ENCODE data around the gene AARS2.
"Not testable (repeated sequence)": the region's sequence is repeated elsewhere in the genome, so short reads cannot be mapped to it uniquely, and the experiment has no call there.

Gene AARS2

GRCh38 chr6:44312901-44313788 lies at the start of gene AARS2:
Gene AARS2 (minus strand): TSS chr6:44313347. CDS start chr6:44313323, 24 bp downstream.
- peak; percentile 84 for DNase-seq (ENCODE audit: low spot score)

DNA sequence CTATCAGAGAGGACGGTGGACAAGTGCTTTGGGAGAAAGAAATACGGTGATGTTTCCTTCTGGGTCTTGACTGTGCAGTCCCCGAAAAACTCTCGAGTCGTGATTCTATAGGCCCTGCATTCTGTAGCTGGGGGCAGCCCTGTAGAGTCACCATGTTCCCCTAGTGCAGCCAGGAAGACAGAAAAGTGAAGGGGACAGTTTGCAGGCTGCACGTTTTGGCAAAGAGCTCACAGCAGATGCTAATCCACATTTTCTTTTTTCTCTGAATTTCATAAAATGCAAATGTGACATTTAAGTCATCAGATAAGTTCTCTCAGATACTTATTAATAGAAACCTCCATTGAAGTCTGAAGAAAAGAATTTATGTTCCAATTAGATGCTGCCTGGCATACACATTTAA lies 48.8 kb upstream of the AARS2 start:
- DNase-seq (ENCODE audit: low spot score), result no peak

DNA sequence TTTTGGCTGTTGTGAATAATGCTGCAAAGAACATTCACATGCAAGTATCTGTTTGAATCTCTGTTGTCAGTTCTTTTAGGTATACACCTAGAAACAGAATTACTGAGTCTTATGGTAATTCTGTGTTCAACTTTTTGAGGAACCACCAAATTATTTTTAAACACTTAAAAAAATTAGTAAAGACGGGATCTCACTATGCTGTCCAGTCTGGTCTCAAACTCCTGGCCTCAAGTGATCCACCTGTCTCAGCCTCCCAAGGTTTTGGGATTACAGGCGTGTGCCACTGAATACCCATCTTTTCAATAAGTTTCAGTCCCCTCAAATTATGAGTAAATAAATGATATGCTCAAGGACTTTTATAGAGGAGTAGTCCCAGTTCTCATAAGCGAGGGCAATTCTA lies 46.8 kb upstream of the AARS2 start:
- DNase-seq (ENCODE audit: low spot score), result no peak

GRCh38 chr6:44356487-44356886 lies 43.3 kb upstream of the AARS2 start:
- no peak for DNase-seq (ENCODE audit: low spot score)

DNA sequence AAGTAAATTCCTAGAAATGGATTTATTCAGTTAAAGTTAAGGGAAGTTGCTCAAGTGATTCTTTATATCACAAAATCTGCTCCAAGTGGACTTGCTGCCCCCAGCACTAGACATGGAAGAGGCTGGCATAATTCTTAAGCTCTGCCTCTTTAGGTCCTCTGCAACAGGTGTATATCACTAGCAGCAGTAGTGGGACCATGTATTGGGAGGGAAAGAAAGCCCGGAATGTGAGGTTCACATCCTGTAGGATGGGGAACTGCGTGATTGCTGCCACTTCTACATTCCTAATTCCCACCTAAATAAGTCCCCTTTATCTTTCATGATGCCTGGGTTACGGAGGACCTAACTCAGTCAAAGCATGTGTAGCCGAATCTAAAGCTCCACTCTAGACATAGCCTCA lies 42.5 kb upstream of the AARS2 start:
- no peak for DNase-seq (ENCODE audit: low spot score)

- DNase-seq (ENCODE audit: low spot score), result no peak
Observed at GRCh38 chr6:44353336-44353735, 40.2 kb upstream of the AARS2 start.

- no peak for DNase-seq (ENCODE audit: low spot score)
Observed at GRCh38 chr6:44352259-44352658, 39.1 kb upstream of the AARS2 start.

GRCh38 chr6:44350650-44350994 lies 37.5 kb upstream of the AARS2 start:
- DNase-seq (ENCODE audit: low spot score), result not testable (repeated sequence)

- DNase-seq (ENCODE audit: low spot score), result no peak
Observed at GRCh38 chr6:44349904-44350649, 36.9 kb upstream of the AARS2 start.

- not testable (repeated sequence) for DNase-seq (ENCODE audit: low spot score)
Observed at GRCh38 chr6:44346818-44347217, 33.7 kb upstream of the AARS2 start.

GRCh38 chr6:44342489-44342888 lies 29.3 kb upstream of the AARS2 start, which contains the start of gene SPATS1:
Gene SPATS1 (plus strand): TSS chr6:44342650. CDS start chr6:44343096, 446 bp downstream.
- no peak for DNase-seq (ENCODE audit: low spot score)

DNA sequence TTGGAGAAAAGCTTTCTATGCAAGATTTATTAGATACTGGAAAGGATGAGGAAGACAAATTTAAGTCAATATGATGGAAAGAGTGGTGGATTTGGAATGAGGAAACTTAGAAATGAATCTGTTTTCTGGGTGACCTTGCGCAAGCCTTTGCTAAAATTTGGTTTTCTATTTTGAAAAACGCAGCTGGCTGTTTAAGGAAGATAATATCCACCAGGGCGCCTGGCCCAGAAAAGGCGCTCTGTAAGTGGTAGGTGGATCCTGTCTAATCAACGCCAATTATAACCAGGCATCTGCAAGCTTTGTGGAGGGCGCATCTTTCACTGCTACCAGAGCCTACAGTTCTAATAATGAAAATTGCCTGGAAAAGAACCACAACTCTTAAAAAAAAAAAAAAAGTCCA lies 28.9 kb upstream of the AARS2 start:
- DNase-seq (ENCODE audit: low spot score), result no peak

DNA sequence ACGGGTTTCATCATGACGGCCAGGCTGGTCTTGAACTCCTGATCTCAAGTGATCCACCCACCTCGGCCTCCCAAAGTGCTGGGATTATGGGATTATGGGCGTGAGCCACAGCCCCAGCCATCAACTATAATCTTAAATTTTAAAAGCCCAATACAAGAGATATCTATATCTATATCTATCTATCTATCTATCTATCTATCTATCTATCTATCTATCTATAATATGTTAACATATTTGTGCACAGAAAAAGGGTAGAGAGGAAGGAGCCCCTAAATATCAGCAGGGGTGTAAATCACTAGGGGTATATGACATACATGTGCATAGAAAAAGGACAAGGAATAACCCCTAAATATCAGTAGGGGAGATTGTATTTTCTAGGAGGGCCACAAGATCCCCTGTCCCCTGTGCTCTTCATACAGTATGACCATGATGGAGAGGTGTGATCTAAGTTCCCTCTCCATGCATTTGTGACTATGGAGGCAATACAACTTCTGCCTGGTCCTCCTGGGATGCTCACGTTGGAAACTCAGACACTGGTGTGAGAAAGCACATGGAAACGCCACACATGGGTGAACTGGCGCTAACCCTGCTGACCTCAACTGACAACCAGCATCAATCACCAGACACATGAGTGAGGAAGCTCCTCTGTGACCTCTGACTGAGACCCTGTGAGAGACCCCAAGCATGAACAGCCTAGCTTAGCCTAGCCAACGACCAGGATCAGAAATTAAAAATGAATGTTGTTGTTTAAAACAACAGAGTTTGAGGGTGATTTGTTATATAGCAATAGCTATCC lies 28.1 kb upstream of the AARS2 start:
- no peak for DNase-seq (ENCODE audit: low spot score)

- no peak for DNase-seq (ENCODE audit: low spot score)
Observed at GRCh38 chr6:44339763-44340625, 26.8 kb upstream of the AARS2 start.

DNA sequence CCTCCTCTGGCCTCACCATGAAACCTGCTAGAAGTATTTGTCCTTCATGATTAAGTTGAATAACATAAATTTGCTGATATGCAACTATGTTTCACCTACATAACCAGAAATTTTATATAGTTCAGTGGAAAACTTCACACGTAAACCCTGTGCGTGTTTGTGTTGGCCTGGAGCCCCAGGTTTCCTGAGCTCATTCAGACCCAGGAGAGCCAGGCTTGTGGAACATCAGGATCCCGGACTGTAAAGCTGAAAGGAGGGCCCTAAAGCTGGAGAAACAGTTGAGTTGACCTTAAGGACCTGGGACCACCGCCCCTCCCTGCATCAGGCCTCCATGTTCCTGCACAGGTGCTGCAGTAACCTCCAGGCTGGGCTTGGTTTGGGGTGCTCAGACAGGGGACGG lies 26.2 kb upstream of the AARS2 start:
- no peak for DNase-seq (ENCODE audit: low spot score)

DNA sequence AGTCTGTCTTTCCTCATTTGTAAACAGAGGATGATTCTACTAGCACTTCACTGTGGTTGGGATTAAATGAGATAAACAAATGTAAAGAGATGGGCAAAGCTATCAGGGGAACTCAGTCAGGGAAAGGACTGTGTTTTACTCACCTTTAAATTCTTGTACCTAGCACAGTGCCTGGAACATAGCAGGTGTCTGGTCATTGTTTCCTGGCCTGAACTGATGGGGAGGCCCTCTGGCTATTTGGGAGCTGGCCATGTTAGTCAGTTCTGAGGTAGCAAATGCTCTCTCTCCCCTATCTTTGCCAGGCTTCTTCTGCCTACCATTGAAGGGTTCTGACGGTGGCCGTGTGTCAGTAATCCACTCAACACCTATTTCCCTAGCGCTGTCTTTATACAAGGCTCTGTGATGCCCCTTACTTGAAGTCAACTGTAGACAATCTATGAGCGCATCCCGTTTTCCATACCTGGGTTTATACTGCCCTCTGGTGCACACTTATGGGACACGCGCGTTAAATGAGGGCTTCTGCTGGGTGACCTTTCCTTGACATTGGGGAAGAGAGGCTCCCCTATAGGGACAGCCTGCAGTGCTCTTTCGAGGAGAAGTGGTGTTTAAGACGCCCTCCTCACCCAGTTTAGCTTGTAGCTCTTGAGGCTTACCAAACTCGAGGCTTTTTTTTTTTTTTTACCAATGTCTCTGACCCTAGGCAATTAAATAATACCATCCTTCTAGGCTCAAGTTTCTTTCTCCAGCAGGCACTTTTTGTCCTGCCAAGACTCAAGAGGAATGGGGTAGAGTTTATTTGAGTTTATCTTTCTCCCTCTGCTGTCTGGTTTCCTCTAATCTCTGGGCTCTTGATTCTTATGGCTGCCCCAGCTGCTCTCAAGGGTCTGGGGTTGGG lies 25.3 kb upstream of the AARS2 start:
- DNase-seq (ENCODE audit: low spot score), result peak; percentile 67

DNA sequence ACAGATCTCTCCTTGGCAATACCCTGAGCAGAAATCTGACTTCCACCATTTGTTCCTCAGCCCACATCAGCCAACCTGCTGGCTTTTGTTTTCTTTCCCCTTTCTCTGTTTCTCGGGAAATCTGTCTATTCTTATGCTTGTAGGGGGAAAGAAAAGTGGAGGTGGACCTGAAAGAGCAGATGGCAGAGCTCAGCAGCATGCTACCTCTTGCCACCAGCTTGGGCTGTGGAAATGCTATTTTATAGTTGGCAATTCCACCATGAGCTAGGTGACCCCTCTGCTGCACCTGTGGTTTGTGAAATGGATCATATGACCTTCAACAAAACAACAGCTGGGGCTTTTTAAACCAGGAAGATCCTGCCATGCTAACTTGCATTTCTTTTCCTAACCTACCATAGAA lies 22.5 kb upstream of the AARS2 start:
- DNase-seq (ENCODE audit: low spot score), result no peak

DNA sequence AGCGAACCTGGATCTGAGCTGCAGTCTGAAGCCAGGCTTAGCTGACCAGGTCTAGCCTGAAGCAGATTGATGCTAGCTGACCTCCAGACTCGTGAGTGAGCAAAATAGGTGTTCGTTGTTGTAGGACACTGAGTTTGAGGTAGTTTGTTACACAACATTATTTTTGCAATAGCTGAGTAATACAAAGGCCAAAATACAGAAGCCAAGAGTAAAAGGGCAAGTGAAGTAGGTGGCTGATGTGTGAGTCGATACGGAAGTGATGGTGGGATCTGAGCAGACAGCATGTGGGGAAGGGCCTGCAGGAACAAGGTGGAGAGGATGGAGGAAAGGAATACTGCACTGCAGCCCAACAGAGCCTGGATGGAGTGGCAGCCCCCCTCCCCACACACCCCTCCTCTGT lies 20.8 kb upstream of the AARS2 start:
- no peak for DNase-seq (ENCODE audit: low spot score)

DNA sequence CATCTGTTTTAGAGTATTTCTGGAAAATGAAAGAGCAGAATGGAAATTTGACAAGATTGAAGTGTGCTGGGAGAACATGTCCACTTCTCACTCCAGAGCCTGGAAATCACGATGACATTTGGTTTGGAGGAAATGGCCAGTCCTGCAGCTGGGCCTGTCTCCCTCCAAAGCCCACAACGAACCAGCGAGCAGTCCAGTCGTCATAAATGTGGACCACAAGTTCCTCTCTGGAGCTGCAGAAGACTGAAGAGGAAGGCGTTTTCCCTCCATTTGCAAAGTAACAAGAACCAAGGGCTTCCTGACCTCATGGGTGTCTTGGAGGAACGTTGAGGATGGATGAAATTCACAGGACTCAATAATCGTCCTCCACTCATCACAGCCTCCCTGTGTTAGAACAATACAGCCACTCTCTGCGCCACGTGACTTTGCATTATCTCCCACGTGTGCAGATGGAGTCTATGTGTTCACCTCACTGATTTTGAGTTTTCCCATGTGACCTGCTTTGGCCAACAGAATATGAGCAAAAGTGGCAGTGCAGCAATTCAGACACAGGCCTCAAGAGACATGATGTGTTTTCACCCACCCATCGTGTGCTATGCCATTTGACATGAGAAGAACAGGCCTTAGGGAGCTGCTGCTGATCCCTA lies 20.2 kb upstream of the AARS2 start:
- no peak for DNase-seq (ENCODE audit: low spot score)

GRCh38 chr6:44332585-44332984 lies 19.4 kb upstream of the AARS2 start:
- DNase-seq (ENCODE audit: low spot score), result no peak

Measured in germinal center (tissue), 1 donor.